HG03442 (cell line): ENCODE measurements around the gene RNF152.

ENCODE experiments used
- ATAC-seq: cut with Tn5 transposase; IDR thresholded peaks from one replicate; pipeline ENCODE4 v1.9.1; 2021; ENCODE audit warnings: mild to moderate bottlenecking, moderate library complexity; ENCODE audit not compliant: unreplicated experiment

The RNF152 gene

DNA sequence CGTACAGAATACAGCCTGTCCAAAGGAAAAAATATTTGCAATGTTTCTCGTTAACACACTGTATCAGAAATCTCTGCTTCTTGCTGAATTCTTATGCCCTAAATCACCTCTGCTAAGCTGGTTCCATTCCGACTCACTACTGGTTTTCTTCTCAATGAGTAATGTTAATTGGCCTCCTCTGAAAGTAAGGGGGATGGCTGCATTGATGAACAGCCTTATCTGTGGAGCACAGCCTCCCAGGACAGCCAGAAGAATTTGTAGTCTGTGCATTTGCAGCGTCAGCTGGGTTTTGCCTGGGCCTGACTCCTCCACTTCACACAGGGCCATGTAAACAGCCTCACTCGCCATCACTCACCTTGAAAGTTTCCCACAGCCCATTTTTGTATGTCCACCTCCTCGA is 127.7 kb downstream of the RNF152 start:
- ATAC-seq, result no peak

GRCh38 chr18:61764381-61764780 is 128.4 kb downstream of the RNF152 start:
- ATAC-seq, result peak; percentile 72

- no peak for ATAC-seq
Measured at GRCh38 chr18:61761875-61762274, 130.9 kb downstream of the RNF152 start.
